ENCODE measurements around the gene INHBA. TPM values are rescaled to one million over a fixed set of nuclear protein-coding genes. Genes with fewer than 3 reads are reported as not detected.

Gene INHBA
- total and polyA plus RNA-seq, 7 experiments from 2014 or later: 0.16 to 0.34 (median 0.29) TPM; not detected in 4

DNA sequence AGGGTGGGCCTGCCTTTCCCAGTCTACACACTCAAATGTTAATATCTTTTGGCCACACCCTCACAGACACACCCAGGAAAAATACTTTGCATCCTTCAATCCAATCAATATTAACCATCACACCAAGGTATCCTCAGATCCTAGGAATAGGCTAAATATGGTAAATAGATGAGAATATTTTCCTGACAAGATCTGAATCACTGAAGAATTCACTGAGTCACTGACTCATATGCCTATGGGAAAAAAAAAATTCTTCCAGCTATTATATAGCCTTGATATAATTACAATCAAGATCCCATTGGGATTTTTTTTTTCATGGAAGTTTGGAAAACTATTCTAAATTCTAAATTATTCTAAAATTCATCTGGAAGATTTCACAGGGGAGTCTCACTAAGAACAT, 65.8 kb downstream of the INHBA start:
- ATAC-seq: no peak
- intact Hi-C loops (cut with micrococcal nuclease): no loop called here
- no peaks in the 10 kb centered on the region for H3K9me3 ChIP-seq (ENCODE audit: control insufficient read depth in 2 of 3, low read length in 3 of 3)
- CTCF ChIA-PET: no interaction called here
- H3K36me3 ChIP-seq (ENCODE audit: control insufficient read depth in 2 of 3, insufficient read depth in 3 of 3, low read length in 3 of 3): no peaks in the 10 kb centered on the region
- Mint-ChIP-seq H3K27me3 (no peaks in the 10 kb centered on the region), H3K4me1 (no peaks in the 10 kb centered on the region), H3K36me3 (no peaks in the 10 kb centered on the region), H3K9me3 (peaks cover 0 to 5% (median 3%) of the 10 kb centered on the region in 11 donors), H3K4me3 (no peak overlapping the region), H3K27ac (no peak overlapping the region)
- H3K27me3 ChIP-seq (ENCODE audit: control insufficient read depth in 2 of 2, insufficient read depth in 2 of 2, low read length in 2 of 2): peaks cover 0 to 2% of the 10 kb centered on the region in 2 donors
- H3K27ac ChIP-seq (ENCODE audit: low read depth, low read length): no peak overlapping the region
- H3K4me3 ChIP-seq (ENCODE audit: low read length): no peak overlapping the region
- no peaks in the 10 kb centered on the region for H3K4me1 ChIP-seq (ENCODE audit: control insufficient read depth in 2 of 2, insufficient read depth in 2 of 2, low read length in 2 of 2)
- POLR2A ChIA-PET: no interaction called here
- DNase-seq: no peak

Data from naive thymus-derived CD4-positive, alpha-beta T cell (primary cell).